Amniotic stem cell (primary cell): ENCODE data around the gene MXD4.
"Not testable (repeated sequence)": the region's sequence is repeated elsewhere in the genome, so short reads cannot be mapped to it uniquely, and the experiment has no call there.

Experiments used
- DNase-seq: peaks from one replicate; lab custom pipeline; 2025; lab: John Stamatoyannopoulos, UW

The MXD4 gene

GRCh38 chr4:2275546-2276251, 13.8 kb upstream of the MXD4 start:
- DNase-seq = no peak

GRCh38 chr4:2275044-2275397, 13.1 kb upstream of the MXD4 start:
- not testable (repeated sequence) for DNase-seq

GRCh38 chr4:2274320-2275043, 12.6 kb upstream of the MXD4 start:
- DNase-seq = no peak

DNA sequence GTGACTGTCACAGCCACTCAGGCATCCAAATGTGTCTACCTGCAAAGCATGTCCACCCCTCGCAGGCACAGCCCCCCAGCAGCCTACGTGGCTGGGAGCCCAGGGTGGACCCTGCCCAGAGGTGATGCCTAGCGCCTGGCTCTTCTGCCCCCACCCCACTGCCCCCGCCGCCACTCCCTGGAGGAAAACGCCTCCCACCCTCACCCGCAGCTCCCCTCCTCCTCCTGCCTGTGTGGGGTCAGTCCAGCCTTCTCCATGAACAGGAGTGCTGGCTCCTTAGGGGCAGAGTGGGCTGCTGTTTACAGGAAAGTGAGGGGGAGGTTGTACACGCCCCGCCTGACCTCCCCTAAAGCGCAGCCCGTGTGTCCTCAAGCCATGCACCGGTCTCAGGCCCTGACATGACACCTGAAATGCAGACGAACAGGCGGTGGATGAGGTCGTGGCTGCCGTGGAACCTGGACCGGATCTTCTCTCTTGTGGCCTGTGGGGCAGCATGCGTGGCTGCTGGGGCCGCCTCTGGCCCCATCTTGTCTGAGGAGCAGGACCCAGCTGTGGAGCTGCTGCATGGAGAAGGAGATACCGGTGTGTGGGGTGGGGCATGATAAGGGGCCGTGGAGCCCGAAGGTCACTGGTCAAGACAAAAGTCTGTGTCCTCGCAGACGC, 11.9 kb upstream of the MXD4 start:
- DNase-seq = no peak

DNA sequence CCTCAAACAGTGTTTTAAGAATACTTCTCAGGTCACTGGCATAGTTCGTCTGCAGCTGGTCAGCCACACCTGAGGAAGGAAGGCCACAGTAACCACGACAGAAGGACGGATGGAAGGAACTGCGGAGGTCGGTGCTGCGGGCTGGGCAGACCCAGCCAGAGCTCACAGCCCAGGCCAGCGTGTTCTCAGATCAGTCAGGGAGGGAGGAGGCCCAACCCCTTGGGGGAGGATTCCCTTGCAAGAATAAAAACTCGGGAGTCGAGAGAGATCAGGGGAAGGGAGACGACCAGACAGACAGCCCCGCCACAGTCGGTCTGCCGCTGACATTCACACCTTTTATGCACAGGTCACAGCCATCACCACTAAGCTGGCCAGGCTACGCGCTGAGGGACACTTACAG, 11.3 kb upstream of the MXD4 start:
- no peak for DNase-seq

- no peak for DNase-seq
Measured at GRCh38 chr4:2272828-2273120, 10.9 kb upstream of the MXD4 start.

DNA sequence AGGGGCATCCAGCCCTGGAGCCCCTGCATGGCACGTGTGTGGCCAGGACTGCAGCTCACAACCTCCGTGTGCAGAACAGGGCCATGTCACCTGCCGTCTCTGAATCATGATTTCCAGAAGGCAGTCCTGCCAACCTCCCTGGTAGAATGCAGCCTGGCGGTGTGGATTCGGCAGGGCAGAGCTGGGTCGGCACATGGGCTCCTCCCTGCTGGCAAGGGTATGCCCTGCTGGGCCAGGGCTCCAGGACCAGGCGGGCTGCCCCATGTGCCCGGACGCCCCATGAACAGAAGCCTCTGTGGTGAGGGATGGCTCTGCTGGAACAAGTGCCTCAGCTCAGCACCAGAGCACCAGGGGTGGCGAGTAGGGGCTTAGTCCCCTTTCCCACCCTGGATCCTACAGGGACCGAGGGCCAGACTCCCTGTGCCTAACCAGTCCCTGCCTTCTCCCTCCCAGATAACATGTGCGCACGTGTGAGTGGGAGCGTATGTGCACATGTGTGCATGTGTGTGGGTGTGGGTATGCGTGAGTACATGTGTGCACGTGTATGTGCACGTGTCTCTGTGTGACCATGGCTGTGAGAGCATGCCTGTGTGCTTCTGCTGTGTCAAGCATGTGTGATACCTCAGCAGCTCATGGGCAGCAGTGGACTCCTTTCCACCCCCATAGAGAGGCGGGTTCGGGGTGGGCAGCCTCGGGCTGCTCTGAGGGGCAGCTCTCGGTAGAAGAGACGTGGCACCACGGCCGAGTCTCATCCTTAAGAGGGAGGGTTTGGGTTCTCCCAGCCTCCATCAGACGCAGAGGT, 10.3 kb upstream of the MXD4 start:
- DNase-seq = no peak

GRCh38 chr4:2271279-2272025, 9.5 kb upstream of the MXD4 start:
- DNase-seq = no peak

DNA sequence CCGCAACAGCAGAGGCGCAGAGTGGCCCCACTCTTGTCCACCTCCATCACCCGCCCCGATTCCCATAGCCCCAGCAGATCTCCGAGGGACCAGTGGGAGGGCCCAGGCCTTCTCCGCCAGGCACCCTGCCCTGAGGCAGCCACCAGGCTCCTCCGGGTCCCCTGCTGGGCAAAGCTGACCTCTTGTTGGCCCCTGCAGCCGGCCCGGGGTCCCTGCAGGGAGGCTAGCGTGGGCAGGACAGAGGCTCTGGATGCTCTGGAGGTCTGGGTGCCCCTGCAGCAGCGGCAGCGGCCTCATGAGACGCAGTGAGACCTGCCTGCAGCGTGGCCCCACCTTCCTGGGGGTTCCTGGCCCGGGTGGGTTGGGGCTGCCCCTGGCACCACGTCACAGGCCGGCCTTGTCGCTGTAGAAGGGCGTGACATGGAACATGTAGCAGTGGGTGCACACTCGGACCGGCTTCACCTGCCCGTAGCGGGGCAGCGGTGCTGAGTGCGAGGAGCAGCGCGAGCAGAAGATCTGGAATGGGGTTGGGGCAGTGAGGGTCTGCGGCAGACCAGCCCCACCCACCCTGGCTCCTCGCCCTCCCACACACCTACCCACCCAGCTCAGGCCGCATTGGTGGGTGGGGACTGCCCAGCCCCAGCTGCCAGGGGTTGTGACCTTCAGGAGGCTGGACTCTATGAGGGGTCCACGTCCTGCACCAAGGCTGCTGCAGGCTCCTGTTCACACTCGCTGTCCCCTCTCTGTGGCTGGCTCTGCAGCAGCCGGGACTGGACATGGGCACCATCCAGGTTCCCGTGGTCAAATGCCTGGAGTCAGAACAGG, 8.6 kb upstream of the MXD4 start:
- DNase-seq = no peak

GRCh38 chr4:2269618-2270163, 7.8 kb upstream of the MXD4 start:
- no peak for DNase-seq

DNA sequence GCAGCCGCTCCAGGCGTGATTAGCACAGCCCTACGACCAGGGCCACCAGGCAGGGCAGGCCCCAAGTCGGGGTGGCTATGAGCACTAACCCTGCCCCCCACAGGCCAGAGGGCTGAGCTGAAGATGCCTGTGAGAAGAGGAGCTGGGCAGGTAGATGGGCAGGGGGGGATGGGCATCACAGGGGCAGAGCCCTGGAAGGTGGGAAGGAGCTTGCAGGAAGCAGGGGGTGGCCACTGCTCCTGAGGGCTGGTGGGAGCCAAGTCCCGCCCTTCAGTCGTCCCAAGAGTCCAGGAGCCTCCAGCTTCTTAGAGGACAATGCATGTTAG, 7.3 kb upstream of the MXD4 start:
- DNase-seq = no peak

GRCh38 chr4:2268357-2269205, 6.7 kb upstream of the MXD4 start:
- no peak for DNase-seq

DNA sequence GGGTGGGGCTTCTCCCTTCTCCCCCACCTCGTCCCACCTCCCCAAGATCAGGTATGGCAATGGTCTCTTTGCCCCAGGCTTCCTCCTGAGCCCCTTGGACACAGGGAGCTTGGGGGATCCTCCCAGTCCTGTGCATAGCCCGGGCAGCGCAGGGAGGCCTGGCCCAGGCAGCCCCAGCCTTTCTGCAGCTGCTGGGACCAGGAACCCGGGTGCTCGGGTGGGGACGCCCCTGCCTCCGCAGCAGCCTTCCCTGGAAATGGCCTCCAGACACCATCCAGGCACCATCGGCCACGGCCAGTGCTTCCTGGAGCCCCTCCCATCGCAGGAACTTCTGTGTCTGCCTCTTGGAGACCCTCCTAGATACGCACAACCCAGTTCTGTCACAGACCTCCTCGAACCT, 5.9 kb upstream of the MXD4 start:
- DNase-seq = no peak

GRCh38 chr4:2267320-2267811, 5.5 kb upstream of the MXD4 start:
- DNase-seq = no peak

- no peak for DNase-seq
Measured at GRCh38 chr4:2266821-2267220, 4.9 kb upstream of the MXD4 start.

GRCh38 chr4:2266181-2266580, 4.3 kb upstream of the MXD4 start:
- no peak for DNase-seq

DNA sequence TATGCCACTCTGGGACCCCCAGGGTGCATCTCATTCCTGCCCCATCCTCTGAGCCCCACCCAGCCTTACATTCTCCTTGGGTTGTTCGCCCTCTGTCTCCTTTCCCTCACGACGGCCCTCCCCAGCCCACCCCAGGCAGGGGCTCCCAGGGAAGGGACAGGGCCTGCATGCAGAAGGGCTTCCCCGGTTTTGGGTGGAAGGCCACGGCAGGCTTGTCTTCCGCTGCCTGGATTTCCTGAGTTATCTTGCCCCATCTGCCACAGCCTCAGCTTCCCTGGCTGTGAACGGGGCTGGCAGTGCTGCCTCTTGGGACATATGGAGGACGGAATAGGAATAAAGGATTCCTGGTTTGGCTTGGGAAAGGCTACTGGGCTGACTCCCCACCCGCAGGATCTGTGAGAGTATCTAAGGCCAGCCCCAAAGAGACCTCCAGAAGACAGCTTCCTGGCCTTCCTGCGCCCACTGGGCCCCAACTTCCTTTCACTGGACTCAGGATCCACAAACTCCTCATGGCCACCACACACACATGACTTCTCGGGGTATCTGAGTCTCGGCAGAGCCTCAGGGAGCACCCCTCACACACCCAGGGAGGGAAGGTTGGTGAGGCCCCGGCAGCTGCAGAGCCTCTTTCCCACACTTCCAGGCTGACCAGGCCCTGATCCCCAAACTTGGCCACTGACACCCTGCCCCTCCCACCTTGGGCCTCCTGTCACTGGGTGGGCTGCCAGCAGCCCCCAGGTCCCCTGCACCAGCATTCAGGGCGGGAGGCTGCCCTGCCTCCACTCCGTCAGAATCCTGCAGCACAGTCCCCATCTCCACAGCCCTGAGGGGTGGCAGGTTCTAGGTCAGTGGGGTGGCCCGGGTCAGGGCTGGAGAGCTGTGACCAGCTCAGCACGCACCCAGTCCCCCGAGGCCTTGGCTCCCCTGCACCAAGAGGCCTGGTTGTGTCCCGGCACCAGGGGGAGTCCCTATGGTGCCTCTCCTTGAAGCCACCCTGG, 3.5 kb upstream of the MXD4 start:
- no peak for DNase-seq

- DNase-seq = no peak
Measured at GRCh38 chr4:2264481-2265041, 2.7 kb upstream of the MXD4 start.
